Trophoblast cell (in vitro differentiated cells and primary cell): ENCODE results near the gene TRIM63.

ENCODE experiments used
- DNase-seq, 2 donors: peaks; one replicate each; pipeline ENCODE4 v3.0.0-alpha.2; 2016
- H2AFZ ChIP-seq: 2 replicates; pipeline ENCODE4 v1.6.1; 2013; ENCODE audit warnings: low read length, moderate library complexity, mild to moderate bottlenecking; ENCODE audit not compliant: insufficient read depth, poor library complexity
- H2AK5ac ChIP-seq: 2 replicates; pipeline ENCODE4 v1.6.1; 2013; ENCODE audit warnings: mild to moderate bottlenecking, low read length
- H2BK120ac ChIP-seq: 2 replicates; pipeline ENCODE4 v1.6.1; 2013; ENCODE audit warnings: low read length, mild to moderate bottlenecking, moderate library complexity; ENCODE audit not compliant: insufficient read depth, poor library complexity
- H2BK12ac ChIP-seq: 2 replicates; pipeline ENCODE4 v1.6.1; 2013; ENCODE audit warnings: mild to moderate bottlenecking, low read length, moderate library complexity
- H2BK5ac ChIP-seq: 2 replicates; pipeline ENCODE4 v1.6.1; 2013; ENCODE audit warnings: low read length, low read depth, moderate library complexity, mild to moderate bottlenecking; ENCODE audit not compliant: poor library complexity
- H3K14ac ChIP-seq: 2 replicates; pipeline ENCODE4 v1.6.1; 2013; ENCODE audit warnings: mild to moderate bottlenecking, low read length
- H3K18ac ChIP-seq: 2 replicates; pipeline ENCODE4 v1.6.1; 2013; ENCODE audit warnings: mild to moderate bottlenecking, low read length
- H3K23ac ChIP-seq: 2 replicates; pipeline ENCODE4 v1.6.1; 2013; ENCODE audit warnings: low read length
- H3K27ac ChIP-seq: 2 replicates; pipeline ENCODE4 v1.5.1; 2013; ENCODE audit warnings: low read depth, mild to moderate bottlenecking, inconsistent platforms, low read length, moderate library complexity
- H3K27me3 ChIP-seq: 2 replicates; pipeline ENCODE4 v1.6.1; 2013; ENCODE audit warnings: inconsistent platforms, mild to moderate bottlenecking, low read length, moderate library complexity; ENCODE audit not compliant: insufficient read depth
- H3K36me3 ChIP-seq, 2 experiments: 1 replicate in 1 of 2; 2 replicates in 1 of 2; pipeline ENCODE4 v1.6.1; 2013; ENCODE audit warnings: low read length in 2 of 2, mild to moderate bottlenecking in 2 of 2, moderate library complexity in 1 of 2; ENCODE audit not compliant: insufficient read depth in 2 of 2, control insufficient read depth in 1 of 2
- H3K4ac ChIP-seq: 2 replicates; pipeline ENCODE4 v1.6.1; 2013; ENCODE audit warnings: low read depth, mild to moderate bottlenecking, low read length, moderate library complexity
- H3K4me1 ChIP-seq, 2 experiments: 1 replicate in 1 of 2; 2 replicates in 1 of 2; pipeline ENCODE4 v1.6.1; 2013; ENCODE audit warnings: low read length in 2 of 2, mild to moderate bottlenecking in 2 of 2, moderate library complexity in 1 of 2; ENCODE audit not compliant: insufficient read depth in 2 of 2, control insufficient read depth in 1 of 2
- H3K4me2 ChIP-seq: 2 replicates; pipeline ENCODE4 v1.6.1; 2013; ENCODE audit warnings: inconsistent platforms, mild to moderate bottlenecking, low read length, moderate library complexity
- H3K4me3 ChIP-seq: 2 replicates; pipeline ENCODE4 v1.5.1; 2013; ENCODE audit warnings: mild to moderate bottlenecking, low read depth, low read length, inconsistent platforms
- H3K79me1 ChIP-seq: one replicate; pipeline ENCODE4 v1.6.1; 2013; ENCODE audit warnings: low read length
- H3K79me2 ChIP-seq: 2 replicates; pipeline ENCODE4 v1.6.1; 2013; ENCODE audit warnings: low read length, mild to moderate bottlenecking; ENCODE audit not compliant: control insufficient read depth, insufficient read depth, poor library complexity
- H3K9ac ChIP-seq: 2 replicates; pipeline ENCODE4 v1.6.1; 2013; ENCODE audit warnings: mild to moderate bottlenecking, low read length
- H3K9me3 ChIP-seq: 2 replicates; pipeline ENCODE4 v1.6.1; 2013; ENCODE audit warnings: low read depth, mild to moderate bottlenecking, control low read depth, inconsistent platforms, low read length; ENCODE audit not compliant: insufficient read depth
- H4K12ac ChIP-seq: 2 replicates; pipeline ENCODE4 v1.6.1; 2013; ENCODE audit warnings: low read depth, mild to moderate bottlenecking, low read length, moderate library complexity
- H4K8ac ChIP-seq: 2 replicates; pipeline ENCODE4 v1.6.1; 2013; ENCODE audit warnings: low read depth, mild to moderate bottlenecking, low read length, moderate library complexity
- H4K91ac ChIP-seq: one replicate; pipeline ENCODE4 v1.6.1; 2013; ENCODE audit warnings: low read depth, mild to moderate bottlenecking, low read length, moderate library complexity
- WGBS: extraction: QIAGEN DNeasy Blood & Tissue Kit; methylation state at CpG from one replicate; pipeline ENCODE4 v1.1.7; 2013; ENCODE audit warnings: missing lambda C conversion rate; ENCODE audit not compliant: insufficient read length, insufficient coverage; ENCODE audit errors: extremely low coverage; 5-methylcytosine and 5-hydroxymethylcytosine counted together

TRIM63 gene

GRCh38 chr1:26097696-26098095 lies 30.3 kb upstream of the TRIM63 start:
- Histone ChIP-seq H3K9ac (no peak overlapping the region), H2AK5ac (no peak overlapping the region)

GRCh38 chr1:26096471-26096870 lies 29.0 kb upstream of the TRIM63 start:
- Histone ChIP-seq H2BK12ac (no peak overlapping the region), H3K9ac (no peak overlapping the region), H3K23ac (no peak overlapping the region), H3K4me1 (peaks cover 14 to 17% of the 10 kb centered on the region in 2 experiments), H3K18ac (no peak overlapping the region), H4K8ac (no peak overlapping the region), H3K4me3 (no peak overlapping the region), H2AK5ac (no peak overlapping the region), H2BK120ac (no peak overlapping the region), H3K4me2 (no peak overlapping the region), H3K4ac (no peak overlapping the region), H3K27me3 (no peaks in the 10 kb centered on the region), H3K79me2 (no peaks in the 10 kb centered on the region), H2BK5ac (no peak overlapping the region), H2AFZ (no peak overlapping the region), H3K9me3 (no peaks in the 10 kb centered on the region), H3K79me1 (peaks cover 2% of the 10 kb centered on the region), H3K14ac (no peak overlapping the region), H3K36me3 (no peaks in the 10 kb centered on the region), H4K12ac (no peak overlapping the region), H4K91ac (no peak overlapping the region), H3K27ac (no peak overlapping the region)
- no peak for DNase-seq
- WGBS: no CpG with 5 or more reads among the region's 2 CpGs

More at GRCh38 chr1:26097696-26098095, 30.3 kb upstream of the TRIM63 start:
- H3K9me3 ChIP-seq: no peaks in the 10 kb centered on the region
- H4K8ac ChIP-seq: no peak overlapping the region
- peak; percentile 69 to 93 for DNase-seq
- no peak overlapping the region for H3K4me3 ChIP-seq
- H2AFZ ChIP-seq: no peak overlapping the region
- no peak overlapping the region for H3K18ac ChIP-seq
- H4K12ac ChIP-seq: no peak overlapping the region
- no peaks in the 10 kb centered on the region for H3K27me3 ChIP-seq
- no peak overlapping the region for H4K91ac ChIP-seq
- H2BK120ac ChIP-seq: no peak overlapping the region
- H3K79me2 ChIP-seq: no peaks in the 10 kb centered on the region
- no peak overlapping the region for H3K23ac ChIP-seq
- no peak overlapping the region for H3K4ac ChIP-seq
- H3K27ac ChIP-seq: no peak overlapping the region
- no peaks in the 10 kb centered on the region for H3K36me3 ChIP-seq
- no peak overlapping the region for H2BK12ac ChIP-seq
- no peak overlapping the region for H2BK5ac ChIP-seq
- no peak overlapping the region for H3K14ac ChIP-seq
- H3K4me1 ChIP-seq: peaks cover 18 to 19% of the 10 kb centered on the region in 2 experiments
- H3K79me1 ChIP-seq: peaks cover 2% of the 10 kb centered on the region
- no peak overlapping the region for H3K4me2 ChIP-seq

- H4K12ac ChIP-seq: no peak overlapping the region
- peak; percentile 95 to 96 for DNase-seq
- H3K4me3 ChIP-seq: no peak overlapping the region
- H2AK5ac ChIP-seq: no peak overlapping the region
- H3K18ac ChIP-seq: no peak overlapping the region
- no peak overlapping the region for H2BK120ac ChIP-seq
- H3K79me2 ChIP-seq: no peaks in the 10 kb centered on the region
- H4K8ac ChIP-seq: peak overlapping the region; percentile 43
- no CpG with 5 or more reads among the region's 17 CpGs for WGBS
- H3K9me3 ChIP-seq: no peaks in the 10 kb centered on the region
- peaks cover 14 to 17% of the 10 kb centered on the region in 2 experiments for H3K4me1 ChIP-seq
- no peak overlapping the region for H2AFZ ChIP-seq
- H2BK12ac ChIP-seq: peak overlapping the region; percentile 2
- no peak overlapping the region for H2BK5ac ChIP-seq
- no peaks in the 10 kb centered on the region for H3K27me3 ChIP-seq
- no peaks in the 10 kb centered on the region for H3K36me3 ChIP-seq
- H4K91ac ChIP-seq: no peak overlapping the region
- H3K4me2 ChIP-seq: peak overlapping the region; percentile 35
- H3K14ac ChIP-seq: no peak overlapping the region
- H3K79me1 ChIP-seq: peaks cover 2% of the 10 kb centered on the region
- H3K27ac ChIP-seq: no peak overlapping the region
- H3K9ac ChIP-seq: no peak overlapping the region
- no peak overlapping the region for H3K4ac ChIP-seq
- H3K23ac ChIP-seq: no peak overlapping the region
Observed at GRCh38 chr1:26094677-26095383, 27.4 kb upstream of the TRIM63 start.

- H3K9ac ChIP-seq: no peak overlapping the region
- DNase-seq: peak; percentile 73 to 76
- no peaks in the 10 kb centered on the region for H3K79me2 ChIP-seq
- H4K8ac ChIP-seq: peak overlapping the region; percentile 43
- H2BK12ac ChIP-seq: peak overlapping the region; percentile 52
- no peak overlapping the region for H2BK120ac ChIP-seq
- H3K27me3 ChIP-seq: no peaks in the 10 kb centered on the region
- no peak overlapping the region for H3K4ac ChIP-seq
- no peak overlapping the region for H4K91ac ChIP-seq
- no peak overlapping the region for H3K18ac ChIP-seq
- no peak overlapping the region for H2AK5ac ChIP-seq
- peak overlapping the region; percentile 65 for H3K14ac ChIP-seq
- H3K23ac ChIP-seq: no peak overlapping the region
- H4K12ac ChIP-seq: no peak overlapping the region
- no peak overlapping the region for H2BK5ac ChIP-seq
- peak overlapping the region; percentile 35 for H3K4me2 ChIP-seq
- H3K36me3 ChIP-seq: no peaks in the 10 kb centered on the region
- H3K4me1 ChIP-seq: peaks cover 14 to 17% of the 10 kb centered on the region in 2 experiments
- H3K27ac ChIP-seq: no peak overlapping the region
- H2AFZ ChIP-seq: peak overlapping the region; percentile 63
- H3K79me1 ChIP-seq: peaks cover 2% of the 10 kb centered on the region
- H3K4me3 ChIP-seq: no peak overlapping the region
- no peaks in the 10 kb centered on the region for H3K9me3 ChIP-seq
- WGBS: no CpG with 5 or more reads among the region's 11 CpGs
Observed at GRCh38 chr1:26094076-26094669, 26.7 kb upstream of the TRIM63 start.
